Head of caudate nucleus (tissue), 42 donors: ENCODE data around the gene NEUROD1.

ENCODE experiments used
- DNase-seq, 42 donors: peaks; one replicate each; pipeline versions ENCODE4 v3.0.0 to v3.0.0-alpha.2; 2020 to 2021; ENCODE audit warnings: mixed read lengths in 7 of 42
- intact Hi-C: fragments of 100-400 bp; cut with DNase I; formaldehyde crosslinking; loops from one replicate; pipeline ENCODE4 v1.15.0; 2022

The NEUROD1 gene

GRCh38 chr2:181649436-181649979 is 30.8 kb downstream of the NEUROD1 start:
- no peak for DNase-seq
- intact Hi-C loops: no loop called here

- no peak for DNase-seq
- intact Hi-C loops: no loop called here
These were observed 31.7 kb downstream of the NEUROD1 start for GRCh38 chr2:181648478-181649155.

GRCh38 chr2:181646415-181646987 is 33.8 kb downstream of the NEUROD1 start:
- DNase-seq: no peak
- intact Hi-C loops: no loop called here

GRCh38 chr2:181643151-181643550 is 37.2 kb downstream of the NEUROD1 start:
- no peak for DNase-seq
- intact Hi-C loops: no loop called here

GRCh38 chr2:181642086-181642485 is 38.2 kb downstream of the NEUROD1 start:
- intact Hi-C loops: no loop called here
- no peak for DNase-seq

- intact Hi-C loops: no loop called here
- no peak for DNase-seq
These were observed 40.6 kb downstream of the NEUROD1 start for GRCh38 chr2:181639686-181640085.

GRCh38 chr2:181632733-181633401 is 47.5 kb downstream of the NEUROD1 start:
- DNase-seq: no peak
- intact Hi-C loops: no loop called here

GRCh38 chr2:181628590-181629585 is 51.4 kb downstream of the NEUROD1 start:
- DNase-seq: no peak
- intact Hi-C loops: no loop called here

GRCh38 chr2:181627545-181627944 is 52.8 kb downstream of the NEUROD1 start:
- intact Hi-C loops: no loop called here
- no peak for DNase-seq

- intact Hi-C loops: no loop called here
- no peak for DNase-seq
These were observed 53.6 kb downstream of the NEUROD1 start for GRCh38 chr2:181626671-181627070.
